ENCODE measurements around the gene CFAP97D1.
A peak's percentile ranks its signal among the peaks of the same experiment; 100 is the strongest.

The CFAP97D1 gene

GRCh38 chr17:43780135-43780534 is at the start of gene CFAP97D1:
CFAP97D1 (plus strand) TSS chr17:43780435; CDS start chr17:43780463, 28 bp downstream.
- FAIRE-seq = no peak

- FAIRE-seq = no peak
Measured at GRCh38 chr17:43732958-43733357, 47.3 kb upstream of the CFAP97D1 start.

- no peak for FAIRE-seq
Measured at GRCh38 chr17:43733956-43734355, 46.3 kb upstream of the CFAP97D1 start.

GRCh38 chr17:43734376-43734775 is 45.9 kb upstream of the CFAP97D1 start:
- no peak for FAIRE-seq

GRCh38 chr17:43736389-43736788 is 43.8 kb upstream of the CFAP97D1 start:
- no peak for FAIRE-seq

- FAIRE-seq = no peak
Measured at GRCh38 chr17:43737722-43738121, 42.5 kb upstream of the CFAP97D1 start.

- FAIRE-seq = no peak
Measured at GRCh38 chr17:43740541-43740940, 39.7 kb upstream of the CFAP97D1 start.

- no peak for FAIRE-seq
Measured at GRCh38 chr17:43741636-43742035, 38.6 kb upstream of the CFAP97D1 start.

- FAIRE-seq = no peak
Measured at GRCh38 chr17:43745541-43745940, 34.7 kb upstream of the CFAP97D1 start.

GRCh38 chr17:43750153-43750552 is 30.1 kb upstream of the CFAP97D1 start:
- no peak for FAIRE-seq

- FAIRE-seq = no peak
Measured at GRCh38 chr17:43753493-43754129, 26.6 kb upstream of the CFAP97D1 start.

- FAIRE-seq = no peak
Measured at GRCh38 chr17:43754947-43755346, 25.3 kb upstream of the CFAP97D1 start.

GRCh38 chr17:43755389-43755875 is 24.8 kb upstream of the CFAP97D1 start:
- FAIRE-seq = no peak

- FAIRE-seq = no peak
Measured at GRCh38 chr17:43756201-43756600, 24.0 kb upstream of the CFAP97D1 start.

- no peak for FAIRE-seq
Measured at GRCh38 chr17:43757171-43757660, 23.0 kb upstream of the CFAP97D1 start.

- no peak for FAIRE-seq
Measured at GRCh38 chr17:43758086-43758485, 22.1 kb upstream of the CFAP97D1 start.

- no peak for FAIRE-seq
Measured at GRCh38 chr17:43758497-43759174, 21.6 kb upstream of the CFAP97D1 start, which contains the start of gene SOST. SOST (minus strand) TSS chr17:43758791; CDS start chr17:43758741, 50 bp downstream.

- FAIRE-seq = no peak
Measured at GRCh38 chr17:43759836-43760235, 20.4 kb upstream of the CFAP97D1 start.

GRCh38 chr17:43760254-43760852 is 19.9 kb upstream of the CFAP97D1 start:
- FAIRE-seq = peak; percentile 61

- FAIRE-seq = no peak
Measured at GRCh38 chr17:43766413-43767052, 13.7 kb upstream of the CFAP97D1 start.

GRCh38 chr17:43767053-43767712 is 13.1 kb upstream of the CFAP97D1 start:
- FAIRE-seq = no peak

- FAIRE-seq = no peak
Measured at GRCh38 chr17:43767713-43768059, 12.5 kb upstream of the CFAP97D1 start.

GRCh38 chr17:43768382-43768781 is 11.9 kb upstream of the CFAP97D1 start:
- FAIRE-seq = no peak

Measured in colon (tissue), 2 donors.